ENCODE results near the gene USP2.

The USP2 gene

DNA sequence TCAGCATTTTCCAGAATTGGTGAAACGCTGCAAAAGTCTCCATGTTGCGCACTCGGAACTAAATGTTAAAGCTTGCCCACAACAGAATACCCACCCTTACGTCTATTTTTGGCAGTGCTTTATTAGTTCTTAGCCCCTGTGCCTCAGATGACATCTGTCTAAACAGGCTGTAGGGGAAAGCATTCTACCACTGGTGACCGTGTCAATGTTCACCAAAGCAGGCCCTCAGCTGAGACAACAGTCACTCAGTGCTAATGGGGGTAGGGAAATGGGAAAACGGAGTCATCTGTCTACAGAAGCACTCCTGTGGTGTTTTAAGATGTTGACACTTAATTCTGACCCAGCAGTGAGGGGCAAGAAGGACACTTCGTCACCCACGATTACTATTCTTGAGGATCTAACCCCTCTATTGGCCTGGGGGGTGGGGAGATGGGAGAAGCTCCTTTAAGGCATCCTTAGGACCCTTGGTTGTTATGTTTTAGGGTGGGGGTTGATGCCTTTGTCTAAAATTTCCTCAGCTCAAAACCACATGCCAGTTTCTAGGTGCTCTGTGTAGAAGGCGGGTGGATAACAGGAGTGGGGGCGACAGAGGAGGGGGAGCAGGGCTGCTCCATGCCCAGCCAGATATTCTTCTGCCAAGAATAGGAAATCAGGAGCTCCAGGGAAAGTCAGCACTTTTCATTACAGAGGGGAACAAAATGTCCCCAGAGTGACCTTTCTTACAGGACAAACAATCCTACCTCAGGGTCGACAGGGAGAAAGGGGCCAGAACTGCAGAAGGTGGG lies 19.4 kb downstream of the USP2 start:
- DNase-seq = no peak

DNA sequence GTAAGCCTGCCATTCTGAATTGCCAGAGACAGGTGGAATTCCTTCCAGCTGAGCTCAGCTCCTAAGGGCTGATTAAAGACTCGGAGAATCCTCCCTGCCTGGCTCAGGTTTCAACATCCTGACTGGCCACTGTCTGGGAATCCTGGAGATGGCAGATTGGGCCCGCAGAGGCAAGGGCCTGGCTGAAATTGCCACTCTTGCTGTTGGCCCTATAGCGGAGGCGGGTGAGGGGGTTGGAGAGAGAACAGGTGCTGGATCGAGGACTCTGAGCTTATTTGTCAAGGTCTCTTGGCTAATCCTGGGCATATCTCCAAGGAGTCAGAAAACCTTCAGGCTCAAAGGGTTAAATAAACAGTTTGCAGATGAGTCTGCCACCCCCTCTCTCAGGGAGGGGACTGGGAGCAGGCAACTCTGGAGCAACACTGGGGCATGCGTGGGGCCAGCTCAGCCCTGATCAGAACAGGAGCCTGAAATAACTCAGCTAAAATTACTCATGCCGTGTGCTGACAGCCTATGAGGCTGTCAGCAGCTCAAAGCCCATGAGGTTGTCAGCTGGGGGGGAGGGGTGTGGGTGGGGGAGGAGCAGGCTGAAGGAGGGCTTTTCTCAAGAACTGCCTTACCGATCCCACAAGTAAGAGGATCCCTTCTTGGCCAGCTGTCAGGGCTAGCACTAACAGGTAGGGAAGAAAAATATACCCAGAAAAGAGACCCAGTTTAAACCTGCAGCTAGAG lies 20.3 kb downstream of the USP2 start:
- DNase-seq = peak; percentile 77

DNA sequence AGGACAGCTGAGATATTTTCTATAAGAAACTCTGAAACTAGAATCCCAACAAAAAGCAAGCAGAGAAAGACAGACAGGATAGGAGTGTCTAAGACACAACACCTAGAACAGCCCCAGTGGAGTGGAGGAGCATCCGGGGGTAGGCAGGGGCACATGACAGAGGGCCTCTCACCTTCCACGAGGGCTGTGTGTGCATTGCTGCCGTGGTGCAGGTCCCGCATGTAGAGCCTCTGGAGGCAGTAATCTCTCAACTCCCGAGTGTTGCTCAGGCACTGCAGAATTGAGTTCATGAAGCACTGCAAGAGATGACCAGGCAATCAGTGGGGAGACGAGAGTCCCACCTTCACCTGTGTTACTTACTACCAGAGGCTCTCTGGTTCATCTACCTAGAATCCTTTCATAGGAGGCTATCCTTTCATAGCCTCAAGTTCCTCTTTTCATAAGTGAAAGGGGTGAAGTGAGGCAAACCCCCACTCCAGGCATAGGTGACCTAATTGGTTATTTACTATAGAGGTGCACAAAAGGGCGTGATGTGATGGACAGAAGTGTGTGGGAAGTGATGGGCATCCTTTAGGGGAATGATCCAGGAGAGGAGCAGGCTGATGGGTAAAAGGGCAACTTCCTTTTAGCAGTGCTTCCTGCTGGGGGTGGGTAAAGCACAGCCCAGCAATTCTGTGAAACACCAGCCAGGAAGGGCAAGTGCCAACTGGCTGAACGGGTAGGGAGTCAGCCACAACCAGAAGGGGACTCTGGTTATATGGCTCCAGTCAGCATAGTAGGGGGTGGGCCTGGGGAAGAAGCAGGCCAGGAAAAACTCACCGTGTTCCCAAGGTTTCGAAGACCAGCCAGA lies 21.9 kb downstream of the USP2 start:
- DNase-seq = no peak

DNA sequence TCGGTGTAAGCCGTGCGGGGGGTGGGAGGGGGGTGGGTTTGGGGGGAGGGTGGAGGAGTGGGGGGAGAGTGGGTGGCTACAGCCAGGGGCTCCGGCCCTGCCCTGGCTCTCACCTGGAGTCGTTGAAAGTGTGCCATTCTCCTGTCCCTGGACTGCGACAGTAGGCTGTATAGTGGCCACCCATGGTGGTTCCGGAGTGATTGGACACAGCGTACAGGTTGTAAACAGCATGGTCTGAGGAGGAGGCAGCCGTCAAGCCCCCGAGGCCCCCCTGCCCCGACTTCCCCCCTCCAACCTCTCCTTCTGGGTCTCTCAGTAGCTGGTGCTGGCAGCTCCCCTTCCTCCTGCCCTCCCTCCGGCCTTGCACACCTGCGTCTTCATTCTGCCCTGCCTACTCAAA lies 24.4 kb downstream of the USP2 start:
- DNase-seq = no peak

DNA sequence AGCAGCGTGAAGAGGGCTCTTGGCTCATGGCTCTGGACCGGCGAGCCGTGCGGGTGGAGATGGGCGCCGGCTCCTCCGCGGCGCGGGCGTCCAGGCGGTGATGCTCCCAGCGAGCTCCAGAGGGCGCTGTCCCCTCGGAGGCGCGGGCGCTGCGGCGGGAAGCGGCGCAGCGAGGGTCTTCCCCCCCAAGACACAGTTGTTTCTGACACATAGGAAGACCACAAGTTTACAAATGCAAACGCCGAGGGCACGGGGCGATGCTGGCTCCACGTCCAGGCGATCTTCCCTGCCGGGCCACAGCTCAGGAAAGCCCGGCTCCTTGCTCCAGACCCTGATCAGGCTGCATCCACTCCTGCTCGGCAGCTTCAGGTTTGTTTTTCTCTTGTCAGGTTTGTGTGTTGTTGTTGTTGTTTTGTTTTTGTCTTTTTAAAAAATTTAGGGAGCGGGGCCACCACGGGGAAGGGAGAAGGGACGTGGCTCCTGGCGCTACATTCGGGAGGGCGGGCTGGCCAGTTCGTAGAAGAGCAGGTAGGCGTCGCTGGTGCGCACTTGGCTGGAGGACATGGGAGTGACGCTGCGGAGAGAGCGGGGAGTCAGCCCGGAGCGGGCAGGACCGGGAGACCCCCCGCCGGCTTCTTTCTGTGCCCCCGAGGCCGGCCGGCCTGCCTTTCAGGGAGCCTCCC lies 25.0 kb downstream of the USP2 start:
- peak; percentile 66 for DNase-seq

DNA sequence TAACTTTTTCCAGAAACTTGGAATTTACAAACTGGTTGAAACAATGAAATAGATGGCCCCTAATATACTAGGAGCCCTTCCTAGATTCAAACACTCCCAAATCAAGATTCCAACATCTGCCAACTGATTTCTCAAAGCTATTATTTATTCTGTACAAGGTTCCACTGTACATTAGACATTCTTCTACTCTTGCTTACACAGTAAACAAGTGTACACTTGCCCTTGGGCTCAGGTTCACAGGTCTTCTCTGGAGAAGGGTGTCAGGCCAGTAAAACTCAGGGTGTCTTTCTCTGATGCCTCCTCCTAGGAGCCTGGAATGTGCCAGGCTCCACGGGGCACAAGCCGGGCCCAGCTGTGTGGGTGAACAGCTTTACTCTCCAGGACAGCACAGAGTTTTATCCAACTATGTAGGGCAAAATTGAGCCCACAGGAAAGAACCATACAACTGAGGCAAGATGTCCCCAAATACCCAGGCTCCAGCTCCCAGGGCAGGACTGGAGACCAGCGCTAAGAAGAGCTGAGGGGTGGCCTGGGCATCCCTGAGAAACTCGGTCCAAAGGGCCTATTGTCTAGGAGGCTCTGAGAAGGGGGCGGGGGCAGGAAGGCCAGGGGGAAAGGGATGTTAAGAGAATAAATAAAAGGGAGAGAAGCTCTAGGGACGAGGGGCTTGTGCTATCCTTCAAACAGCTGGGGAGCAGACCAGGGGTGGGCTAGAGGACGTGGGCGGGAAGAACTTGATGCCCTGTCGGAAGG lies 26.2 kb downstream of the USP2 start:
- no peak for DNase-seq

DNA sequence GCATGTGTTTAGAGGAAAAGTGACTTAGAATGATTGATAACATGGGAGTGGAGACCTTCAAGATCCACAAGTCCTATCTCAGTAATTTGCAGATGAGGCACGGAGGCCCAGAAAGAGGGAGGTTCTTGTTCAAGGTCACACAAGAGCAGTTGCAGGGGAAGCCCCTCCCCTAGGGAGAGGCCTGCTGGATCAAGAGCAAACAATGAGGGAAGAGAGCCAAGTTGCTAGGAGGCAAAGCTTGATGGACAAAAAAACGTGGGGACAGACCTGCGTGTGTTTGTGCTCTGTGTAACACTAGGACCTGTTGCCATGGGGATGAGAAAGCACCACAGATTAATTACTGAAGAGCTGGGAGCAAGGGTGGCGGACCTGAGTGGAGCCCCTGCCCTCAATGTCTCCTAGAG lies 28.6 kb downstream of the USP2 start:
- peak; percentile 73 for DNase-seq

DNA sequence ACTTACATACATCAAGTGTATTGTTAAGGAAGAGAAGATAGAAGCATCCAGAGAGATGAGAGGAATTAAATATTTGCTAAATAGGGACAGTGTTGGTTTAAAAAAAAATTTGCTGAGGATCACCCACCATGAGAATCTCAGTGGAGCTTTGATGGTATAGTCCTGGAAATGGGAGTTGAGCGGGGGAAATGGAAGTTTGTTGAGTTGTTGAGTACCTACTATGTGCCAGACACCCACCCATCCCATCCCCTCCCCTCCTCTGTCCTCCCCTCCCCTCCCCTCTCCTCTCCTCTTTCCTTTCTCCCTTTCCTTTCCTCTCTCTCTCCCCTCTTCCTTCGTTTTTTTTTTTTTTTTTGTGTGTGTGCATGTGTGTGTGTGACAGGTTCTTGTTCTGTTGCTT lies 30.3 kb downstream of the USP2 start:
- no peak for DNase-seq

DNA sequence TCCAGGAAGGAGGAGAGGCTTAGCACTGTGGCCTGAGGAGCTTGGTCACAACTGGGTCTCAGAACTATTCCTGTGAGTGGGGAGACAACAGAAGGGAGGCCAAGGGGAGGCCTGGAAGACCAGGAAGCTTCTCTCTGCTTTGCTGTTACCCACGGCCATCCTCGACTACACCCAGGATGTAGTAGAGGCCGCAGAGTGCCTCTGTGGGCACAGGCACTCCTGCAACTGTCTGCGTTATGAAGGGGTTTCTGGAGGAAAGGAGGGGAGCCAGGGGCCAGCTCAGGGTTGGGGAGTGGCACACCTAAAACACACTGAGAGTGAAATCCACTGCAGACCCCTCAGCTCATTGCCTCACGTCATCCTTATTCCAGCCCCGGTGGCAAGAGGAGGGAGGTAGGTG lies 31.2 kb downstream of the USP2 start:
- no peak for DNase-seq

DNA sequence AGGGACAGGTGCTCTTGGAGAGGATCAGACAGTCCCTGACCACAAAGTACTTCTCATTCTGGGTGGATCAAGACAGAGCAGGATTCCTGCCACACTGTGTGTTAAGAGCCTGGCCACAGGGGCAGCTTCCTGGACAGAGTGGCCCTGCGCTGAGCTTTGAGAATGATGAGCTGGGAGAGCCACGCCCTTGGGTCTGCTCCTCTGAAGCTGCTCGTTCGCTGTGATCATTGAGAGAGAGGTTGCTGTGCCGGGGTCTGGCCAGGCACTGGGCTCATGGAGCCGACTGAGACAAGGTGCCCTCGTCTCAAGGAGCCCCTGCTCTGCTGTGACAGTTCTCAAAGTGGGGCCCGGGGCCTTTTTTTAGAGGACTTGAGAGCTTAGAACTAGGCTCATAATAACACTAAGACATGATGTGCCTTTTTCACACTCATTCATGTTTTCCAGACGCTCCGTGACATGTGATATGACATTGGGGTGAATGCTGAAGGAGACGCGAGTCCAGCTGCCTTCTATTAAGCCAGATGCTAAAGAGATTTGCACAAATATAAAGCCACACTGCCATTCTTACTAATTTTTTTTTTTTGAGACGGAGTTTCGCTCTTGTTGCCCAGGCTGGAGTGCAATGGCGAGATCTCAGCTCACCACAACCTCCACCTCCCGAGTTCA lies 33.4 kb downstream of the USP2 start:
- no peak for DNase-seq

DNA sequence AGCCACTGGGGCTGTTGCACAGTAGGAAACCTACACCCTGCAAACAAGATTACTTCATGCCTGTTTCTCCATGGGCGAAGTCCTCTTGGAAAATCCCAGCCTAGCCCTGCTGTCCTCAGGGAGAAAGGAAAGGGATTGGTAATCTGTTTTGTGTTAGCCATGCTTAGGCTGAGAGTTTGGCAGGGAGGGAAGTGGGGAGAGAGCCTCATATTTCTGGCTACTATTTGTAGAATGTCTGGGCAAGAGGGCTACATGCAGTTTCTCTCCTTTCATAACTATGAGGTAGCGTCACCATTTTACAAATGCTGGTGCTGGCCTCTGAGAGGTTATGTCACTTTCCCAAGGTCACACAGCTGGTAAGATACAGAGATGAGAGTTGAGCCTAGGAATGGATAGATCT lies 34.2 kb downstream of the USP2 start:
- DNase-seq = no peak

DNA sequence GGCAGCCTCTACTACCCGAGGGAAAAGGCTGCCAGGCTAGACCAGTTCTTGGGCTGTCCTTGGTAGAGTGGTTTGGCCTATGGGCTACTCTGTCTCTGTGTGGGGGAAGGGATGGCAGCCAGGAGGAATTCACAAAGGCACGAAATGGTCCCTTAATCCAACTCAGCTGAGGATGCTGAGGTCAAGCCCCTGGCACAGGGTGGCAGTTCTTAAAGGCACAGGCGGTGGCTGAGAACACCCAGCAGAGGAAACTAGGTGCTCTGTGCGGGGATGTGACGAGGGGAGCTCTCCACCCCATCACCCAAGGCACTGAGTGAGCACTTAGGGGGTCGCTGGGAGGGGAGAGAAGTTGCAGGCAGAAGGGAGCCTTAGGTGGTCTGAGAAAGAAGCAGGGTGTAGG lies 34.9 kb downstream of the USP2 start, which contains the start of gene MFRP:
Gene MFRP (minus strand): TSS at position 101 of the 400 bp plus-strand sequence. CDS start 192 bp downstream, outside the sequence.
- no peak for DNase-seq

DNA sequence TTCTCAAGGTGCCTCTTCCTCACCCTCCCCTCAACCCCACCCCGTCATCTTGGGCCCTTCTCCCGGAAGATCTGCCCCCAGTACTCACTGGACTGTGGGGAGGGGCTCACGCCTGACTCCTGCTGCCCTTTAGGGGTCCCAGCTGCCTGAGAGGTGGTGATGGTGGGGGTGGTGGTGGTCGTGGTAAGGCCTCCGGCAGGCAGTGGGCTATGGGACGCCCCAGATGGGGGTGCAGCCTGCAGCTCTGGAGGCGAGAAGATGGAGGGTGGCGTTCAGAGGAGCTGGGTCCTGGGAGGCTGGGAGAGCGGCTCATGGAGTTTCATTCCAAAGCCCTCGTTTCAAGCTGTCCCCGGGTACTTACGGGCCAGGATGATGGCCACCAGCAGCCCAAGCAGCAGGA lies 35.8 kb downstream of the USP2 start:
- DNase-seq = no peak

DNA sequence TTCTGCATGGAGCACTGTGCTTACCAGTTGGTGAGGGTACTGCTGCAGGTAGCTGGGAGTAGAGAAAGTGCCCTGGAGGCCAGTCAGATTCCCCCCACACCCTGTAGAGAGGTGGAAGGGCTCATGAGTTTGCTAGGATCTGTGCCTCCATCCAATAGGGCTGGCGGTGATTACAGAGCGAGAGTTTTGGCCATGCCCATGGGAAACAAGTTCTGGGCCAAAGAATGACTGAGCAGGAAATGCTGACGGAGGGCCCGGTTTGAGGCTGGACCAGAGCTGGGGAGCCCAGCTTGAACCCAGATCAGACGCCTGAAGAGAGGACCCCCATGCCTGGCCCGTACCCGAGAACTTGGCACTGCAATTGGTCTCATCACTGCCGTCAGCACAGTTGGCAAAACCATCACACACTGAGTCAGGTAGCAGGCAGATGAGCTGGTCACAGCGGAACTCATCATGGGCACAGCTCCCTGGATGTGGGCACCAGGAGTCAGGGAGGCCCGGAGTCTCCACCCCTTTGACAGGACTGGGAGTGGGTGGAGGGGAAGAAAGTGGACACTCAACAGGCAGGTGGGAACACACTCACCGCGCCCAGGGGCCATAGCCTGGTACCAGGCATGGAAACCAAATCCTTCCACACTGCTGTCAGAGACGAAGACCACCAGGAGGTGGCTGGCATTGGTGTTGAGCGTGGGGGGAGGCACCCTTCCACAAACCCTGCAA lies 37.0 kb downstream of the USP2 start:
- no peak for DNase-seq

DNA sequence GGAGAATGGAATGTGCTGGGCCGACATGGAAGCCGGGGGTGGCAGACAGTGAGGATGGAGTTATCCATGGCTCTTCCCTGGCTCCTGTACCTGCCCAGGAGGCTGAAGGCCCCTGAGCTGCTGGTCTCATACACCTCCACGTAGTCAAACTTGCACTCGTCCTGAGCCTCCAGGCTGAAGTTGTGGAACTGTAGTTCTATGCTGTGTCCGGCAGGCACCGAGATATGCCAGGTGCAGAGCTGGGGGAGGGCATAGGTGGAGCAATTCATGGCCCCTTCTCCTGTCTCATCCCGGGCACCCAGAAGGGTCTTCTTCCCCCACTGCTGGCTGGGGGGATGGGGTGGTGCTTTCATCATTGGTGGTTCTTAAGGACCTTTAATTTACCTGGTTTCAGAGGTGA lies 37.8 kb downstream of the USP2 start:
- DNase-seq = no peak

DNA sequence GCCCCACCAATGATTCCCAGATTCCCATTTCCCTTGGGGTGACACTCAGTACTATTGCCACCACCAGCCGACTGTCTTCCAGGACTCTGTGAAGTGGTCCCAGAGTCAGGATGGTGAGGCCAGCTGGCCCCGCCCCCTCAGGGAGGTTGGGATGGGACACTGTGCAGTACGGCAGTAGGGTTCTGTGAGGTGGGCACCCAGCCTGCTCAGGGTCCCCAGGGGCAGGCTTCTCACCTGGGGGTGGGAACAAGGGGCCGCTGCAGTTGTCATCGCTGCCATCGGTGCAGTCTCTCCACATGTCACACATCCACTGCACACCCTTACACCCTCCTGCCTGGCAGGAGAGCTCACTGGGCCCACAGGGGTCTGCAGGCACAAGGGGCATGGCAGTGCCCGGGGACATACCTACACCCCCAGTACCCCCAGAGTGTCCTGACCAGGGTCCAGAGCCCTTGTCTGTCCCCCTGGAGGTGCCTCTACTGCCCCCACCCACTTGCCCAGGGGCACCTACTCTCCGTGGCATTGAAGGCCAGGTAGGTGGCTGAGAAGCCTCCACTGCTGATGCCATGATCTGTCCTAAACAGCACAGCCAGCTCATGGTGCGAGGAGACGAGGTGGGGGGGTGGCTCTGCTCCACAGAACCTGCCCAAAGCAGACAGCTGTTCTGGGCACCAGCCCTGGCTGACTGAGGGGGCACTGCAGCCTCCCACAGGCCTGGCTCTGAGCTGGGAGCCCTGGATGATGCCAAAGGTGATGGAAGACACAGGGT lies 38.9 kb downstream of the USP2 start:
- no peak for DNase-seq

DNA sequence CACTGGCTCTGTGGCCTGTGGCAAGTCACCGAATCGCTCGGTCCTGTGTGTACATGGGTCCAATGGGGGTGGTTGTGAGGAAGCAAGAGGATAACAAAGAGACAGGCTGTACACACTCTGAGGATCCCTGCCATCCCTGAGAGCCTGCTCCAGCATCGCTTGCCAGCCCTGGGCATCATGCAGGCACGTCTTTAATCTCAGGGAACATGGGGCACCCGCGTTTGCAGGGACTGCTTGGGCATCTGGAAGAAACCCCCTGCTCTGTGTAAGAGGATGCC lies 39.5 kb downstream of the USP2 start:
- no peak for DNase-seq

DNA sequence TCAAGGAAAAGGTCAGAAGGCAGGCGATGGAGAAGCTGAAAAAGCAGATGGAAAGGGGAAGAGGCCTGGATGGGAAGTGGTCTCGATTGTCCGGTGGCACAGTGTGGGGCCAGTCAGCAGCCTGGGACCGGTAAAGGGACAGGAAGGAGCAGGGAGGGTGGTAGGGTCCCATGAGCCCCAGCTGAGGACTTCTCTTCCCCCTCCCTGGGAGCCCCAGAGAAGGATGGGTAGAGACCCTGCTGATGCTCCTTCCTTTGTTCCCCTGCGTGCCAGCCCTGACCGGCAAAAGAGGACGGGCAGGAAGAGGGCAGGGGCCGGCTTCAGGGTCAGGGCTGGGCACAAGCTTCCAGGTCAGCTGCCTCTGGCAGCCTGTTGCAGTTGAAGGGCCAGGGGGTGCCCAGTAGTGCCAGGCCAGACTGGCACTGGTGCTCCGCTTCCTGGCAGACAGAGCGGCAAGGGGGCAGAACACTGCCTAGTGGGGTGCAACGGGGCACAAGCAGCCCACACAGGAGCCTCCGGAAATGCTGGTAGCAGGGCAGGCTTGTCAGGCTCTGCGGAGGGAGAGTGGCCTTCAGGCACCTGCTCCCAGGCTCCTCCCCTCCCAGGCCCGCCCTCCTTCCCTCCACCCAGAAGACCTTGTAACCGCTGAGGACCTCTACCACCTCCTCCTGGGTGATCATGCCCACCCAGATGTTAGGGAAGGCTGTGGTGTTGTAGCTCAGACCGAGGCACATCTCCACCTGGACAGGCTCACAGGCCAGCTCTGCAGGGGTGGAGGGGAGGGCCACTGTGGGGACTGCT lies 40.1 kb downstream of the USP2 start:
- peak; percentile 38 for DNase-seq

All from NCI-H510A treated with DMSO at 0.1 percent for 48 hours (cell line).